Nephron progenitor cell (in vitro differentiated cells): Measurements from ENCODE around the gene PVR.
A peak's percentile ranks its signal among the peaks of the same experiment; 100 is the strongest.

Source experiments
- DNase-seq: peaks from one replicate; pipeline ENCODE4 v3.0.0; 2021
- H3K27ac Mint-ChIP-seq: 2 replicates; pipeline ENCODE4 v1.8.0; 2021; ENCODE audit warnings: mild to moderate bottlenecking, moderate library complexity, mixed read lengths
- H3K27me3 Mint-ChIP-seq: 2 replicates; pipeline ENCODE4 v1.8.0; 2021; ENCODE audit warnings: mild to moderate bottlenecking, low read depth, mixed read lengths; ENCODE audit not compliant: poor library complexity
- H3K36me3 Mint-ChIP-seq: 2 replicates; pipeline ENCODE4 v1.8.0; 2021; ENCODE audit warnings: low read depth, mixed read lengths
- H3K4me1 Mint-ChIP-seq: 2 replicates; pipeline ENCODE4 v1.8.0; 2021; ENCODE audit warnings: mixed read lengths
- H3K4me3 Mint-ChIP-seq: 2 replicates; pipeline ENCODE4 v1.8.0; 2021; ENCODE audit warnings: mild to moderate bottlenecking, moderate library complexity, mixed read lengths
- H3K9me3 Mint-ChIP-seq: 2 replicates; pipeline ENCODE4 v1.8.0; 2021; ENCODE audit warnings: mild to moderate bottlenecking, moderate library complexity, mixed read lengths
- TF ChIP-seq, protein P1 (sequence below): fragments of 200-600 bp; sonication (generic); IDR thresholded peaks from 2 replicates; pipeline ENCODE4 v1.5.0; 2021; ENCODE audit warnings: antibody characterized with exemption

The PVR gene

GRCh38 chr19:44690131-44690440 lies 46.4 kb downstream of the PVR start:
- H3K9me3 Mint-ChIP-seq: no peaks in the 10 kb centered on the region

GRCh38 chr19:44692379-44692721 lies 48.6 kb downstream of the PVR start:
- no peaks in the 10 kb centered on the region for H3K9me3 Mint-ChIP-seq
- peaks cover 25% of the 10 kb centered on the region for H3K27me3 Mint-ChIP-seq
- H3K27ac Mint-ChIP-seq: no peak overlapping the region
- no peaks in the 10 kb centered on the region for H3K36me3 Mint-ChIP-seq
- DNase-seq: no peak
- TF ChIP-seq, protein P1, sequence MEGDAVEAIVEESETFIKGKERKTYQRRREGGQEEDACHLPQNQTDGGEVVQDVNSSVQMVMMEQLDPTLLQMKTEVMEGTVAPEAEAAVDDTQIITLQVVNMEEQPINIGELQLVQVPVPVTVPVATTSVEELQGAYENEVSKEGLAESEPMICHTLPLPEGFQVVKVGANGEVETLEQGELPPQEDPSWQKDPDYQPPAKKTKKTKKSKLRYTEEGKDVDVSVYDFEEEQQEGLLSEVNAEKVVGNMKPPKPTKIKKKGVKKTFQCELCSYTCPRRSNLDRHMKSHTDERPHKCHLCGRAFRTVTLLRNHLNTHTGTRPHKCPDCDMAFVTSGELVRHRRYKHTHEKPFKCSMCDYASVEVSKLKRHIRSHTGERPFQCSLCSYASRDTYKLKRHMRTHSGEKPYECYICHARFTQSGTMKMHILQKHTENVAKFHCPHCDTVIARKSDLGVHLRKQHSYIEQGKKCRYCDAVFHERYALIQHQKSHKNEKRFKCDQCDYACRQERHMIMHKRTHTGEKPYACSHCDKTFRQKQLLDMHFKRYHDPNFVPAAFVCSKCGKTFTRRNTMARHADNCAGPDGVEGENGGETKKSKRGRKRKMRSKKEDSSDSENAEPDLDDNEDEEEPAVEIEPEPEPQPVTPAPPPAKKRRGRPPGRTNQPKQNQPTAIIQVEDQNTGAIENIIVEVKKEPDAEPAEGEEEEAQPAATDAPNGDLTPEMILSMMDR: no peak
- no peak overlapping the region for H3K4me3 Mint-ChIP-seq
- peaks cover 23% of the 10 kb centered on the region for H3K4me1 Mint-ChIP-seq

More at GRCh38 chr19:44690131-44690440, 46.4 kb downstream of the PVR start:
- Mint-ChIP-seq H3K27me3 (peaks cover 25% of the 10 kb centered on the region), H3K36me3 (no peaks in the 10 kb centered on the region), H3K4me3 (no peak overlapping the region), H3K27ac (no peak overlapping the region), H3K4me1 (peaks cover 19% of the 10 kb centered on the region)
- DNase-seq: no peak
- TF ChIP-seq, protein P1: no peak

GRCh38 chr19:44694184-44694579 lies 50.5 kb downstream of the PVR start:
- Mint-ChIP-seq H3K4me3 (no peak overlapping the region), H3K27ac (no peak overlapping the region)

DNA sequence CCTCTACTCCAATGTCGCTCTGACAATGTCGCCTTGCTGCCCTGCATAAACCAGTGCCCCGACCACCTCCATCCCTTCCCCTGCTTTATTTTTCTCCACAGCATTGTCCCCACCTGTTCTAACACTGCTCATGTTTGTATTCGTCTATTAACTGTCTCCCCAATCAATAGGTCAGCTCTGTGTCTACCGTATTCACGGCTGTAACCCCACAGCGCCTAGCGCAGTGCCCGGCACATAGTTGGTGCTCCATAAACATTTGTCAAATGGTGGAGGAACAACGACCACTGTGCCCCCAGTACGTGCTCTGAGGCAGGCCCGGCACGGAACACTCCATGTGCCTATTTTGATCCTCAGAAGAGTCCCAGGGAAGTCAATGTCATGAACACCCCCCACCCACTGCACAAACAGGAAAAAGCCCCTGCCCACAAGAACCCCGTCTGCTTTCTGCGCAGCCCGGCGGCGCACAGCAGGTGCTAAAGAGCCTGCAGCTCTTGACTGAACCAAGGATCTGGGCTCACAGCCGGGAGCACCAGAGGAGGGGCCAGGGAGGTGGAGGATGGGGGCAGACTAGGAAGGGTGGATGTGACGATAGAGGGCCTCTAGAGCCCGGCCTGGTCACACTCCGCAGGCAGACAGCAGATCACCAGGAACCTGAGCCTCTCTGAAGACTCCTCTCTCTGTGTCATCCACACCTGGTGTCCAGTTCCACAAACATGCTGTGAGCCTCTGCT lies 53.4 kb downstream of the PVR start:
- peak overlapping the region; percentile 18 for H3K27ac Mint-ChIP-seq
- DNase-seq: no peak
- H3K9me3 Mint-ChIP-seq: no peaks in the 10 kb centered on the region
- peaks cover 21% of the 10 kb centered on the region for H3K27me3 Mint-ChIP-seq
- TF ChIP-seq, protein P1: no peak
- H3K4me1 Mint-ChIP-seq: peaks cover 20% of the 10 kb centered on the region
- no peaks in the 10 kb centered on the region for H3K36me3 Mint-ChIP-seq
- no peak overlapping the region for H3K4me3 Mint-ChIP-seq

More at GRCh38 chr19:44694184-44694579, 50.5 kb downstream of the PVR start:
- Mint-ChIP-seq H3K27me3 (peaks cover 21% of the 10 kb centered on the region), H3K9me3 (no peaks in the 10 kb centered on the region), H3K36me3 (no peaks in the 10 kb centered on the region), H3K4me1 (peaks cover 26% of the 10 kb centered on the region)
- no peak for DNase-seq
- TF ChIP-seq, protein P1: no peak

GRCh38 chr19:44697670-44698034 lies 53.9 kb downstream of the PVR start:
- TF ChIP-seq, protein P1: no peak
- peaks cover 14% of the 10 kb centered on the region for H3K4me1 Mint-ChIP-seq
- no peak overlapping the region for H3K4me3 Mint-ChIP-seq
- peak overlapping the region; percentile 18 for H3K27ac Mint-ChIP-seq
- peaks cover 18% of the 10 kb centered on the region for H3K27me3 Mint-ChIP-seq
- no peak for DNase-seq
- H3K9me3 Mint-ChIP-seq: no peaks in the 10 kb centered on the region
- no peaks in the 10 kb centered on the region for H3K36me3 Mint-ChIP-seq

DNA sequence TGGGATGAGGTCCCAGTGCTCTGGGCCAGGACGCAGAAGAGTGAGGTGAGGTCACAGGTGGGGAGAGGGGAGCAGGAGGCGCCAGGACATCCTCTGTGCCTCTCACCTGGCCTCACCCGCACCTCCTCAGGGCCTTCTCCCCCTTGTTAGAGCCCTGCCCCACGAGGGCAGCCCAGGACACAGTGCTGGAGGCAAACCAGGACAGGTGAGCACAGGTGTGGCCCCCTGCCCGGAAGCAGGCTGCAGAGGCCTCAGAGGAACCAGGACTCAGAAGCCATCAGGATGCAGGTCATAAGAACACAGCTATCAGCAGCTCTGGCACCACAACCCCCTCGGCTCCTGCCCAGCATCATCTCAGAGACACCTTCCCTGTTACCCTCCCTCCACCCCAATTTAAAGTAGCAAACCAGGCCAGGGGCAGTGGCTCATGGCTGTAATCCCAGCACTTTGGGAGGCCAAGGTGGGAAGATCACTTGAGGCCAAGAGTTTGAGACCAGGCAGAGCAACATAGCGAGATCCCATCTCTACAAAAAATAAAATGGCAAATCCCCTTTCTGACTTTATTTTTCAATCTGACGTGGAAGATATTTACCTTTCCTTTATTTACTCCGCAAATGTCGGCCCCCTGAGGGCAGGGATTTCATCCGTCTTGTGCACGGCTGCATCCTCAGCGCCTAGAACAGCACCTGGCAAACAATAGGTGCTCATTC lies 54.9 kb downstream of the PVR start, which contains the start of gene CEACAM16:
TSS of gene CEACAM16 (plus strand) at position 660 of the 710 bp plus-strand sequence. CDS start 2,306 bp downstream, outside the sequence.
- H3K9me3 Mint-ChIP-seq: no peaks in the 10 kb centered on the region
- peaks cover 15% of the 10 kb centered on the region for H3K27me3 Mint-ChIP-seq
- H3K36me3 Mint-ChIP-seq: no peaks in the 10 kb centered on the region
- H3K27ac Mint-ChIP-seq: no peak within 1 kb of the TSS
- H3K4me3 Mint-ChIP-seq: no peak within 1 kb of the TSS
- peaks cover 15% of the 10 kb centered on the region for H3K4me1 Mint-ChIP-seq
- no peak for DNase-seq
- TF ChIP-seq, protein P1: no peak
